GM13977 (cell line): ENCODE data around the gene HOXD1.

Experiments used
- DNase-seq: peaks from one replicate; pipeline ENCODE4 v3.0.0; 2012; ENCODE audit warnings: low spot score
- in situ Hi-C: fragments of 300-500 bp; cut with MboI; formaldehyde crosslinking; loops from one replicate; pipeline ENCODE4 v1.12.0; 2022; ENCODE audit warnings: low sequenced_read_pairs, low pct_unique_long_range_greater_than_20kb, mixed read lengths, inconsistent platforms; ENCODE audit not compliant: unreplicated experiment
- TF ChIP-seq, protein P1 (sequence below): IDR thresholded peaks from 2 replicates; pipeline ENCODE4 v1.5.1; 2012; ENCODE audit warnings: mild to moderate bottlenecking, control low read depth; ENCODE audit not compliant: insufficient read depth; ENCODE audit errors: extremely low read depth, missing control alignments

The HOXD1 gene

DNA sequence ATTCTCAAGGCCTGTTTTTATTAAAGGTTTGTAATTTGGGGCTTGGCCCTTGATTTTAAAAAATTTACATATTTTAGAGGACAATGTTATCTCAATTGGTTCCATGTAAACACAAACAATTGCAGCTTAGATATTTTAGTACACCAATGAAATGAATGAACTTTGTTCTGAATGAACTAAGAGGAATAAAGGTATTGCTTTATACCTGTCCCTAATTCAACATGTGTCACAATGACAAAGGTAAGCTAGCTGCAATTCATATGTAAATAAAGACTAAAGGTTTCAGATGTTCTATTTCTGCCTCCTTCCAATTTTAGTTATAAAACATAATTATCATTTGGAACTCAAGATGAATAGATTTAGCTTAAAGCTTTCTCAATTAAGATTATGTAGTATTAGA, 11.4 kb downstream of the HOXD1 start:
- in situ Hi-C loops: no loop called here
- TF ChIP-seq, protein P1, sequence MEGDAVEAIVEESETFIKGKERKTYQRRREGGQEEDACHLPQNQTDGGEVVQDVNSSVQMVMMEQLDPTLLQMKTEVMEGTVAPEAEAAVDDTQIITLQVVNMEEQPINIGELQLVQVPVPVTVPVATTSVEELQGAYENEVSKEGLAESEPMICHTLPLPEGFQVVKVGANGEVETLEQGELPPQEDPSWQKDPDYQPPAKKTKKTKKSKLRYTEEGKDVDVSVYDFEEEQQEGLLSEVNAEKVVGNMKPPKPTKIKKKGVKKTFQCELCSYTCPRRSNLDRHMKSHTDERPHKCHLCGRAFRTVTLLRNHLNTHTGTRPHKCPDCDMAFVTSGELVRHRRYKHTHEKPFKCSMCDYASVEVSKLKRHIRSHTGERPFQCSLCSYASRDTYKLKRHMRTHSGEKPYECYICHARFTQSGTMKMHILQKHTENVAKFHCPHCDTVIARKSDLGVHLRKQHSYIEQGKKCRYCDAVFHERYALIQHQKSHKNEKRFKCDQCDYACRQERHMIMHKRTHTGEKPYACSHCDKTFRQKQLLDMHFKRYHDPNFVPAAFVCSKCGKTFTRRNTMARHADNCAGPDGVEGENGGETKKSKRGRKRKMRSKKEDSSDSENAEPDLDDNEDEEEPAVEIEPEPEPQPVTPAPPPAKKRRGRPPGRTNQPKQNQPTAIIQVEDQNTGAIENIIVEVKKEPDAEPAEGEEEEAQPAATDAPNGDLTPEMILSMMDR: no peak
- DNase-seq: no peak

GRCh38 chr2:176200971-176201370, 12.5 kb downstream of the HOXD1 start:
- in situ Hi-C loops: no loop called here
- TF ChIP-seq, protein P1: no peak

GRCh38 chr2:176202491-176202890, 14.0 kb downstream of the HOXD1 start:
- TF ChIP-seq, protein P1: no peak
- in situ Hi-C loops: no loop called here
- no peak for DNase-seq

More at GRCh38 chr2:176200971-176201370, 12.5 kb downstream of the HOXD1 start:
- no peak for DNase-seq

- DNase-seq: no peak
- TF ChIP-seq, protein P1: no peak
- in situ Hi-C loops: no loop called here
Measured at GRCh38 chr2:176205126-176205525, 16.7 kb downstream of the HOXD1 start.

GRCh38 chr2:176206136-176206535, 17.7 kb downstream of the HOXD1 start:
- in situ Hi-C loops: no loop called here
- TF ChIP-seq, protein P1: no peak
- no peak for DNase-seq

GRCh38 chr2:176206682-176207081, 18.2 kb downstream of the HOXD1 start:
- DNase-seq: no peak
- TF ChIP-seq, protein P1: no peak
- in situ Hi-C loops: no loop called here

- TF ChIP-seq, protein P1: no peak
- no peak for DNase-seq
- in situ Hi-C loops: no loop called here
Measured at GRCh38 chr2:176211110-176211509, 22.6 kb downstream of the HOXD1 start.
